T-helper 17 cell (primary cell): Measurements from ENCODE around the gene DISC1. TPM values are rescaled to one million over a fixed set of nuclear protein-coding genes. Genes with fewer than 3 reads are reported as not detected.

Experiments
- ATAC-seq: fragments of 150-1000 bp; cut with Tn5 transposase; 2 replicates; pipeline ENCODE4 v1.10.0; 2021; ENCODE audit warnings: mild to moderate bottlenecking, moderate library complexity
- DNase-seq, 3 donors: peaks; one replicate each; pipeline versions ENCODE4 v3.0.0 to v3.0.0-alpha.2; 2020 to 2021
- H3K9me3 ChIP-seq: one replicate; pipeline ENCODE4 v1.7.0; 2013; ENCODE audit warnings: low read length, mild to moderate bottlenecking; ENCODE audit not compliant: control insufficient read depth, poor library complexity, severe bottlenecking
- H3K27ac Mint-ChIP-seq: one replicate; pipeline ENCODE4 v1.8.0; 2022; ENCODE audit warnings: mild to moderate bottlenecking, moderate library complexity, mixed read lengths
- H3K27me3 Mint-ChIP-seq: one replicate; pipeline ENCODE4 v1.8.0; 2022; ENCODE audit warnings: mixed read lengths
- H3K36me3 Mint-ChIP-seq: one replicate; pipeline ENCODE4 v1.8.0; 2022; ENCODE audit warnings: low read depth, mixed read lengths
- H3K4me1 Mint-ChIP-seq: one replicate; pipeline ENCODE4 v1.8.0; 2022; ENCODE audit warnings: mild to moderate bottlenecking, mixed read lengths
- H3K4me3 Mint-ChIP-seq: one replicate; pipeline ENCODE4 v1.8.0; 2022; ENCODE audit warnings: mild to moderate bottlenecking, moderate library complexity, mixed read lengths
- total RNA-seq, 4 donors: library from RNA in 2 of 4; stranded (reverse) in 2 of 4; gene quantifications; one replicate each; pipeline ENCODE4 v1.2.3 and lab custom pipeline; 2022 to 2026

Gene DISC1
- total RNA-seq, 2 donors from 2014 or later, result 16.2 to 17.4 TPM

GRCh38 chr1:231690059-231690458 is 63.5 kb downstream of the DISC1 start:
- Mint-ChIP-seq H3K4me1 (peaks cover 8% of the 10 kb centered on the region), H3K27ac (no peak overlapping the region), H3K4me3 (no peak overlapping the region), H3K27me3 (no peaks in the 10 kb centered on the region), H3K36me3 (peaks cover under 1% of the 10 kb centered on the region)
- ATAC-seq (peak; percentile 35), DNase-seq (no peak)
- no peaks in the 10 kb centered on the region for H3K9me3 ChIP-seq

GRCh38 chr1:231691618-231692259 is 65.1 kb downstream of the DISC1 start:
- Mint-ChIP-seq H3K4me1 (peaks cover 16% of the 10 kb centered on the region), H3K27me3 (no peaks in the 10 kb centered on the region), H3K4me3 (no peak overlapping the region), H3K27ac (no peak overlapping the region), H3K36me3 (peaks cover 11% of the 10 kb centered on the region)
- ATAC-seq, result no peak
- no peak for DNase-seq
- H3K9me3 ChIP-seq, result no peaks in the 10 kb centered on the region

GRCh38 chr1:231693361-231694074 is 66.9 kb downstream of the DISC1 start:
- no peak overlapping the region for H3K27ac Mint-ChIP-seq
- no peaks in the 10 kb centered on the region for H3K9me3 ChIP-seq
- no peak overlapping the region for H3K4me3 Mint-ChIP-seq
- ATAC-seq, result no peak
- no peak for DNase-seq
- peaks cover 20% of the 10 kb centered on the region for H3K4me1 Mint-ChIP-seq
- H3K27me3 Mint-ChIP-seq, result no peaks in the 10 kb centered on the region
- peaks cover 11% of the 10 kb centered on the region for H3K36me3 Mint-ChIP-seq

GRCh38 chr1:231694075-231694431 is 67.5 kb downstream of the DISC1 start:
- Mint-ChIP-seq H3K27me3 (no peaks in the 10 kb centered on the region), H3K27ac (no peak overlapping the region), H3K4me1 (peaks cover 20% of the 10 kb centered on the region), H3K4me3 (no peak overlapping the region), H3K36me3 (peaks cover 11% of the 10 kb centered on the region)
- no peak for ATAC-seq
- H3K9me3 ChIP-seq, result no peaks in the 10 kb centered on the region
- no peak for DNase-seq

GRCh38 chr1:231694465-231695077 is 68.0 kb downstream of the DISC1 start:
- H3K36me3 Mint-ChIP-seq, result peaks cover 13% of the 10 kb centered on the region
- no peaks in the 10 kb centered on the region for H3K9me3 ChIP-seq
- peaks cover 23% of the 10 kb centered on the region for H3K4me1 Mint-ChIP-seq
- peak overlapping the region; percentile 32 for H3K27ac Mint-ChIP-seq
- ATAC-seq (no peak), DNase-seq (no peak)
- no peaks in the 10 kb centered on the region for H3K27me3 Mint-ChIP-seq
- no peak overlapping the region for H3K4me3 Mint-ChIP-seq

- Mint-ChIP-seq H3K4me3 (no peak overlapping the region), H3K4me1 (peaks cover 23% of the 10 kb centered on the region), H3K27ac (peak overlapping the region; percentile 32), H3K27me3 (no peaks in the 10 kb centered on the region), H3K36me3 (peaks cover 19% of the 10 kb centered on the region)
- DNase-seq, result no peak
- no peaks in the 10 kb centered on the region for H3K9me3 ChIP-seq
- ATAC-seq, result no peak
Observed at GRCh38 chr1:231695439-231696255, 69.1 kb downstream of the DISC1 start.

- Mint-ChIP-seq H3K4me3 (no peak overlapping the region), H3K4me1 (peaks cover 24% of the 10 kb centered on the region), H3K36me3 (peaks cover 28% of the 10 kb centered on the region), H3K27me3 (no peaks in the 10 kb centered on the region), H3K27ac (no peak overlapping the region)
- no peaks in the 10 kb centered on the region for H3K9me3 ChIP-seq
- DNase-seq (no peak), ATAC-seq (no peak)
Observed at GRCh38 chr1:231699784-231700183, 73.2 kb downstream of the DISC1 start.

GRCh38 chr1:231701306-231701705 is 74.7 kb downstream of the DISC1 start:
- no peaks in the 10 kb centered on the region for H3K27me3 Mint-ChIP-seq
- H3K27ac Mint-ChIP-seq, result no peak overlapping the region
- H3K36me3 Mint-ChIP-seq, result peaks cover 20% of the 10 kb centered on the region

GRCh38 chr1:231702331-231702730 is 75.7 kb downstream of the DISC1 start:
- Mint-ChIP-seq H3K36me3 (peaks cover 19% of the 10 kb centered on the region), H3K4me1 (peaks cover 20% of the 10 kb centered on the region), H3K4me3 (no peak overlapping the region), H3K27me3 (no peaks in the 10 kb centered on the region), H3K27ac (peak overlapping the region; percentile 49)
- DNase-seq (no peak), ATAC-seq (no peak)
- no peaks in the 10 kb centered on the region for H3K9me3 ChIP-seq

More at GRCh38 chr1:231701306-231701705, 74.7 kb downstream of the DISC1 start:
- no peaks in the 10 kb centered on the region for H3K9me3 ChIP-seq
- no peak for DNase-seq
- Mint-ChIP-seq H3K4me1 (peaks cover 18% of the 10 kb centered on the region), H3K4me3 (no peak overlapping the region)
- ATAC-seq, result no peak

- no peak for DNase-seq
- no peak overlapping the region for H3K4me3 Mint-ChIP-seq
- no peaks in the 10 kb centered on the region for H3K27me3 Mint-ChIP-seq
- peaks cover 19% of the 10 kb centered on the region for H3K36me3 Mint-ChIP-seq
- H3K4me1 Mint-ChIP-seq, result peaks cover 24% of the 10 kb centered on the region
- peak overlapping the region; percentile 49 for H3K27ac Mint-ChIP-seq
- H3K9me3 ChIP-seq, result no peaks in the 10 kb centered on the region
- ATAC-seq, result no peak
Observed at GRCh38 chr1:231702804-231703203, 76.2 kb downstream of the DISC1 start.

GRCh38 chr1:231705806-231706760 is 79.5 kb downstream of the DISC1 start:
- DNase-seq (no peak), ATAC-seq (no peak)
- Mint-ChIP-seq H3K4me3 (no peak overlapping the region), H3K27me3 (no peaks in the 10 kb centered on the region), H3K4me1 (peaks cover 16% of the 10 kb centered on the region), H3K27ac (peak overlapping the region; percentile 39), H3K36me3 (peaks cover 12% of the 10 kb centered on the region)
- H3K9me3 ChIP-seq, result no peaks in the 10 kb centered on the region

GRCh38 chr1:231706934-231707333 is 80.3 kb downstream of the DISC1 start:
- H3K36me3 Mint-ChIP-seq, result peaks cover 12% of the 10 kb centered on the region
- no peak overlapping the region for H3K27ac Mint-ChIP-seq
- DNase-seq, result no peak
- no peaks in the 10 kb centered on the region for H3K9me3 ChIP-seq
- ATAC-seq, result no peak
- H3K4me3 Mint-ChIP-seq, result no peak overlapping the region
- no peaks in the 10 kb centered on the region for H3K27me3 Mint-ChIP-seq
- peaks cover 16% of the 10 kb centered on the region for H3K4me1 Mint-ChIP-seq
